Muscle layer of colon (tissue), 2 donors: ENCODE data around the gene PAPSS1.
"Not testable (repeated sequence)": the region's sequence is repeated elsewhere in the genome, so short reads cannot be mapped to it uniquely, and the experiment has no call there.

Experiments
- H3K27ac ChIP-seq: one replicate; pipeline ENCODE4 v1.7.0; 2013; ENCODE audit warnings: low read depth, mild to moderate bottlenecking, low read length, moderate library complexity
- H3K27me3 ChIP-seq, 2 donors: one replicate each; pipeline ENCODE4 v1.7.0; 2013; ENCODE audit warnings: low read length in 2 of 2, mild to moderate bottlenecking in 2 of 2; ENCODE audit not compliant: insufficient read depth in 2 of 2, control insufficient read depth in 1 of 2
- H3K36me3 ChIP-seq: one replicate; pipeline ENCODE4 v1.7.0; 2013; ENCODE audit warnings: mild to moderate bottlenecking, low read length; ENCODE audit not compliant: insufficient read depth
- H3K4me1 ChIP-seq: one replicate; pipeline ENCODE4 v1.7.0; 2013; ENCODE audit warnings: mild to moderate bottlenecking, low read length; ENCODE audit not compliant: insufficient read depth
- H3K4me3 ChIP-seq, 2 donors: one replicate each; pipeline ENCODE4 v1.7.0; 2013; ENCODE audit warnings: low read length in 2 of 2, low read depth in 1 of 2, mild to moderate bottlenecking in 1 of 2, moderate library complexity in 1 of 2
- H3K9ac ChIP-seq: one replicate; pipeline ENCODE4 v1.7.0; 2013; ENCODE audit warnings: low read length
- H3K9me3 ChIP-seq: one replicate; pipeline ENCODE4 v1.7.0; 2013; ENCODE audit warnings: mild to moderate bottlenecking, low read length
- donor health status: abdominal sarcoma.
- donor health status: Adenocarcinoma of cecum.

Gene PAPSS1

DNA sequence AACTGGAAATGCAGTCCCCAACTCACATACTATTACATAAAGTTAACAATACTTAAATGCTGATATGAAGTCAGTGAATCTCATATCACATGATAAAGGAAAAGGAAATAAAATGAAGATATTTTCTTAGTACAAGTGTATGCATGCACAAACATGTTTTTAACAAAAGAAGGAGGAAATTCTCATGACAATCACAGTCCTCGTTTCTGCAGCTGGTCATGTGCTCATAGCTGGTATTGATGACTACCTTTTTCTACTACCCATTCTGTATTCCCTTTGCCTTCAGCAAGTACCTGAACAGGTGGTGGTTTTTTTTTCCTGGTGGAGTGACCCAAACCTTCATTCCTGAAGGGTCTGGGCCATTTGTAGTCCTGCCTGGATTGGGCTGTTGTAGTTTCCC is 3.3 kb upstream of the PAPSS1 start:
- H3K27me3 ChIP-seq, H3K27ac ChIP-seq, H3K9me3 ChIP-seq, H3K36me3 ChIP-seq, H3K9ac ChIP-seq, H3K4me3 ChIP-seq: not testable (repeated sequence)
- peaks cover 10% of the 10 kb centered on the region for H3K4me1 ChIP-seq

DNA sequence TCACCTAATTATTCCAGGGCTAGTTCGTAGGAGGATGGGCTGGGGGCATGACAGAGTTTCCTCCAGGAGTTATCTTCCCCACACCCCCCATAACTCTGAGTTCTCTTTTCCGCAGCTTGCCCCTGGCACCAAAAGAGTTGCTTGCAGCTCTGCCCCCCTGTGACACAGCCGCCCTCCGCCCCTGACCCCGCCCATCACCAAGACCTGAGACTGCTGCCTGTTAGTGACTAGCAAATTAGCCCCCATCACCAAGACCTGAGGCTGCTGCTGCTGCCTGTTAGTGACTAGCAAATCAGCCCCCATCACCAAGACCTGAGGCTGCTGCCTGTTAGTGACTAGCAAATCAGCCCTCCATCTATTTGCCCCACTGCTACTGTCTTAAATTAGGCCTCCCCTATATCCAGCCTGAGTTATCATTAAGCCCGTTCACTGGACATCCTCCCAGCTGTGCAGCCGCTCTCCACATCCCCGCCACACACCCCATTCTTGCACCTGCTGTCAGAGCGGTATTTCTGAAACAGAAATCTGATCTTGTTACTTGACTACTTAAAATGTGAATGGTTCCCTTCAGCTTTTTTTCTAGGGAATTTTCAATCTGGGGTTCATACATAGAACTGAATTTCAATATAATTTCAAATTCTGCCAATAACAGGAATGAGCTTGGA is 1.5 kb upstream of the PAPSS1 start:
- H3K9me3 ChIP-seq: no peaks in the 10 kb centered on the region
- H3K4me3 ChIP-seq: no peak overlapping the region
- no peak overlapping the region for H3K9ac ChIP-seq
- H3K36me3 ChIP-seq: no peaks in the 10 kb centered on the region
- H3K4me1 ChIP-seq: peaks cover 13% of the 10 kb centered on the region
- H3K27me3 ChIP-seq: no peaks in the 10 kb centered on the region
- H3K27ac ChIP-seq: no peak overlapping the region

DNA sequence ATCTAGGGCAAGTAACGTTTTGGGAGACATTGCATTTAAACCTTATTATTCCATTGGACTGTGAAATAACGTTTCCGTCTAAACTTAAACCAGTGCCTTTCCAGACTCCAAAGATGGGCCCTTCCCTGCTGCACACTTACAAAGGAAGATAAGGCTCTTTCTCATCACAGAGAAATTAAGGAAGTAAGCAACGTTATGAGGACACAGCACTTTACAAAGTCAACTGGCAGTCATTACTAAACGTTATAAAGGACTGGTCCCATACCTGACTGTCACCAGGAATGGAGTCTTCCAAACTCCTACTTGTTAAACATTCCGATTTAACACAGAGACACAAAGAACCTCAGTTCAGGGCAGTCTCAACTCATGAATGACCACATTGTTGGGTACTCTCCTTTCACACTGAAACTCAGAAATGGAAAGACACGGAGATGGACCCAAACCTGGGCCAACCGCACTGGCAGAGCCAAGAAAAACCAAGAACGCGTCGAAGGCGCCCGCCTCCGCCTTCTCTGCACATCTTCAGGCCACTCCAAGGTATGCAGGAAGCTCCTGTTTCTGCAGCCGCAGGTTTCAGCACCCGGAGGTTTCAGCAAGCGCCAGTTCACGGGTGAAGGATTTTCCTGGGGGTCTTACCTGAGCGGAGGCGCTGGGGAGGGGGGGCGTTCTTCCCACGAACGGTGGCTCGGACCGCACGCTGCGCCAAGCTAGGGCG is 670 bp downstream of the PAPSS1 start:
- H3K27ac ChIP-seq: peak overlapping the region; percentile 50

DNA sequence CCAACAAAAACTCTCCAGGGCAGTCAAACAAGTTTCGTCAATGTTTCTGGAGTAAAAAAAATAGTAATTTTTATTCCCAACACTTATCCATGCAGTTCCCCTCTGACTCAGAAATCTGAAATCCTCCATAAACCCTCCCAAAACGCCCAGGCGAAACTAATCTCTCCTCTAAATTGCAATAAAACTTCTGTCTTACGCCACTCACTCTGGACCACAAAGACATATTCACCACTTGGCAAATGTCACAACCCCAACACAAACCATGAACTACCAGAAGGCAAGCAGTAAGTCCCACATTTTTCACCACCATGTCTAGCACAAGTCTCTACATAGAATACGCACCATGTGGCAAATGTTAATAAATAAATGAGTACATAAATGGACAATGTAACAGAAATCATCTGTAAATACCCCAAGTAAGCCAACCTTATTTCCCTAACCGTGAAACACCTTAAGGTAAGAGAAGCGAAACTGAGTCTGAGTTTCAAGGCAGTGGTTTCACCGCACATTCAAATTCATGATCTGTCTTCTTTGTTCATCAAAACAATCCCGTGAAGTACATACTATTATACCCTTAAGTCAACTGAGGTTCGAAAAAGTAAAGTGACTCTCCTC is 1.6 kb downstream of the PAPSS1 start:
- H3K4me3 ChIP-seq: peak overlapping the region in 1 of 2 donors; percentile 83

More for the DNA sequence above, 670 bp downstream of the PAPSS1 start:
- Histone ChIP-seq H3K36me3 (no peaks in the 10 kb centered on the region), H3K4me3 (peak overlapping the region; percentile 83 to 97), H3K9ac (peak overlapping the region; percentile 35), H3K4me1 (peaks cover 13% of the 10 kb centered on the region), H3K27me3 (no peaks in the 10 kb centered on the region), H3K9me3 (no peaks in the 10 kb centered on the region)

DNA sequence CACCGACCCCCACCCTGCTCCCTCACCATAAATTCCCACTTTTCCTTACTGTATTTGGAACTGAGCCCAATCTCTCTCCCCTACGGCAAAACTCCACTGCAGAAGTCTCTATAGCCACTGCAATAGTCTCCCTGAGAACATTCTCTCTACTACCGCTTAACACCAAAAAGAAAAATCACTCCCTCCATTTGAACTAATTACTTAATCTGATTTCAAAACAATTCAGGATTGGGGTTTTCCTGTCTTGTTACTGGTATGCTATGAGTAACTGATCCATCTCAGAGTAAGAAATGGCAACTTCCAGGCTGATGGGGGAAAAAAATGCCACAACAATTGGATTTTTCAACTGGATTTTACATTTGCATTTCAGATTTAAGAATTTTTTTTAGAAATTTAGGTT is 5.8 kb downstream of the PAPSS1 start:
- peaks cover 12% of the 10 kb centered on the region for H3K4me1 ChIP-seq
- H3K27me3 ChIP-seq: no peaks in the 10 kb centered on the region
- H3K4me3 ChIP-seq: no peak overlapping the region
- H3K9me3 ChIP-seq: no peaks in the 10 kb centered on the region
- no peak overlapping the region for H3K9ac ChIP-seq
- H3K36me3 ChIP-seq: no peaks in the 10 kb centered on the region
- no peak overlapping the region for H3K27ac ChIP-seq

More for the DNA sequence above, 1.6 kb downstream of the PAPSS1 start:
- no peak overlapping the region for H3K9ac ChIP-seq
- H3K27me3 ChIP-seq: no peaks in the 10 kb centered on the region
- no peak overlapping the region for H3K27ac ChIP-seq
- no peaks in the 10 kb centered on the region for H3K36me3 ChIP-seq
- peaks cover 13% of the 10 kb centered on the region for H3K4me1 ChIP-seq
- H3K9me3 ChIP-seq: no peaks in the 10 kb centered on the region

DNA sequence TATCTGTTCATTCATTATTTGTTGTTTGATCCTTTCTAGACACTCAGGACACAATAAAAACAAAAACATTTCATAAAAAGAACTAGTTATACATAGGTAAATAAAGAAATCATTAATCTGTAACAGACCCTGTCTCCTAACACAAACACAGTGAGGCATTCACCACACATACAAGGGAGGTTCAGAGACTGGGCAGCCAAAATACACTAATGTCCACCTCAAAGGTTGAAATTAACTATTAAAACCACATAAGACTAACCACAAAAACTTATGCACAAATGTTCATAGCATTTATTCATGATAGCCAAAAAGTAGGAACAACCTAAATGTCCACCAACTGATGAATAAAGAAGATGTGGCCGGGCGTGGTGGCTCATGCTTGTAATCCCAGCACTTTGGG is 7.8 kb downstream of the PAPSS1 start:
- Histone ChIP-seq H3K9ac (no peak overlapping the region), H3K4me3 (no peak overlapping the region)

DNA sequence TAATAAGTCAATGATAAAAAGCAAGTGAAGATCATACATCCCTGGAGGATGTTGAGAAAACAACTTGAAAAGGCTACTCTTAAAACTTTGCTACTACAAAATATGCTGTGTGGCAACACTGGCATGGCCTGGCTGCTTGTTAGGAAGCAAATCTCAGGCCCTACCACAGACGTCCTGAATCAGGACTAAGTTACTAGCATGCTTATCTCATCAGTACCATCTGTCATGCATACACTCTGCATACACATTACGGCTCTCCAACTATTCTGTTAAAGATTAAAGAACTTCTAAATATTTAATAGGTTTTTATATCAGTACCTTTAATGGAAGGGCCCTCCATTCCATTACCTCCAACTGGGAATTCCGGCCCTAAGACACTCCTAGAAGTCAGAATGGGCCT is 8.2 kb downstream of the PAPSS1 start:
- H3K9me3 ChIP-seq: no peaks in the 10 kb centered on the region
- H3K27me3 ChIP-seq: no peaks in the 10 kb centered on the region
- H3K4me1 ChIP-seq: no peaks in the 10 kb centered on the region
- H3K9ac ChIP-seq: no peak overlapping the region
- H3K4me3 ChIP-seq: no peak overlapping the region
- H3K36me3 ChIP-seq: no peaks in the 10 kb centered on the region
- no peak overlapping the region for H3K27ac ChIP-seq

More for the DNA sequence above, 7.8 kb downstream of the PAPSS1 start:
- Histone ChIP-seq H3K36me3 (no peaks in the 10 kb centered on the region), H3K27ac (no peak overlapping the region), H3K4me1 (no peaks in the 10 kb centered on the region), H3K27me3 (no peaks in the 10 kb centered on the region), H3K9me3 (no peaks in the 10 kb centered on the region)

DNA sequence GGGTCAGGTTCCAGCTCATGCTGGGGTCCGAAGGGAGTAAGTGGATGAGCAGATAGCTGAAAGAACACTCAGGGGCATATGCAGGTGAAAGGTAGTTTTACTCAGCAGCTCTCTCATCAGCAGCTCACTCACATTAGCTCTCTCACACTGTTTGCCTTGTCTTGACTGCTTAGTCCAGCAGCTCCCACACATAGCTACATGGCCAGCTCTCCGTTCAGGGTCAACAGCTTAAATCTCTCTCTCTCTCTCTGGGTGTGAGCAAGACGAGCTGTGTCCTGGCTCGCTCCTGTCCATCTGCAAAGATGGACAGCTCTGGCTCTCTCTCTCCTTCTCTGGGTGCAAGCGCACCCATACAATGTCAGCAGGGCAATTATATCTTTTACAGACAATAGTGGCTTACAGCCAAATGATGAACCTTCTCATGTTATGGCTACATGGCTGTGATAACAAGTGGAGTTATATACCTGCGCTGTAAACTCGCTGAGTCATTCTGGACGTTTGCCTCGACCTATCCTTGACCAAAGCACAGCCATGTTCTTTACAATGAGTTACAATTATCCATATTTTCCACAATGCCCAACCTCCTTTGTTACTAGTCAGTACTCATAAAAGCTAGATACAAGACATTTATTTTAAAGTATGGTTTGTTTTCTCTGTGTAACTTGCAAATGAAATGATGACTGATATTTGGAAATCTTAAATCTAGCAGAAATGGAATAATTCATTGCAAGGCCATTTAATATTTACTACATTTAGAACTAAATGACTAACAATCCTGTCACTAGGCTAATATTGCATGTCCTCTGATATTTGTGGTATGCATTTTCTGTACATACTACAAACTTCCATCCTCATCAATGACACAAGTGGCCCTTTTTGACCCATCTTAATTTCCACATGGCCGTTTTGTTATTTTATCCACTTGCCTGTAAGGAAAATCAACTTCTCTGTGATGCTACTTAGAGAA is 9.3 kb downstream of the PAPSS1 start:
- peaks cover 4% of the 10 kb centered on the region for H3K9me3 ChIP-seq
- H3K27me3 ChIP-seq: no peaks in the 10 kb centered on the region
- no peaks in the 10 kb centered on the region for H3K4me1 ChIP-seq
- no peaks in the 10 kb centered on the region for H3K36me3 ChIP-seq
- H3K4me3 ChIP-seq: no peak overlapping the region
- H3K27ac ChIP-seq: no peak overlapping the region
- no peak overlapping the region for H3K9ac ChIP-seq

DNA sequence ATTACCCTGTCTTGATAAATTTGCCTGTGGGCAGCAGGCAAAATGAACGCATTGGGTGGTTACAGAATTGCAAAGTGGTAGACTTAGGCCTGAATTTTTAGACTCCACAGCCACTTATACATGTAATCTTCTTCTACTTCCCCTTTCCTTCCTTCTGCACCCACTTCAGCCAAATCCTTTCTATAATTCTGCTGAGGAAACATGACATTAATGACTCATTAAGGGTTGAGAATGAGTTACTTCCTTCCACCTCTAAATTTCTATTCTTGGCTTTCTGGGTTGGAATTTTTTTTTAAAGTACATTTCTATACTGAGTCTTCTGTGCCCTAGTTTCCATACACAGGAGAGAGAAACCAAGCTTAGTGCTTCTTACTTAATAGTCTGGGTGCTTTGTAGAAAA is 10.1 kb downstream of the PAPSS1 start:
- no peak overlapping the region for H3K4me3 ChIP-seq
- no peaks in the 10 kb centered on the region for H3K36me3 ChIP-seq
- H3K9ac ChIP-seq: no peak overlapping the region
- no peaks in the 10 kb centered on the region for H3K27me3 ChIP-seq
- H3K9me3 ChIP-seq: peaks cover 7% of the 10 kb centered on the region
- no peak overlapping the region for H3K27ac ChIP-seq
- H3K4me1 ChIP-seq: no peaks in the 10 kb centered on the region

DNA sequence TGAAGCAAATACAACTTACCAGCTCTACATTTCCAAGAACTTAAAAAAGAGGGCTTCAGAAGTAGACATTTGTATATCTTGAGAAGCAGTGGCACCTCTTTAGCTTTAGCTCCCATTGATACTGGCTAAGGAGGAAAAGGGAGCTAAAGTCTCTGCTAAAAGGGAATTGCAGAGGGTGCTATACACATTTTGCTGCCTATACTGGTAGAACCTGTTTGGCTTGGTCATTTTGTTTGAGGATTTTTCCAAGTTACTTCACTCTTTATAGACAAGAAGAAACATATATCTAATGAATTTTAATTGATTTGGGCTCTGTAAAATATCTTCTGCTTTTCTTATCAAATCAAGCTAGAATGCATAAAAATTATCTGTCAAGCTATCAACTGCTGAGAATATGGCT is 11.8 kb downstream of the PAPSS1 start:
- no peaks in the 10 kb centered on the region for H3K36me3 ChIP-seq
- H3K4me1 ChIP-seq: no peaks in the 10 kb centered on the region
- peaks cover 7% of the 10 kb centered on the region for H3K9me3 ChIP-seq
- H3K27ac ChIP-seq: no peak overlapping the region
- no peak overlapping the region for H3K4me3 ChIP-seq
- no peaks in the 10 kb centered on the region for H3K27me3 ChIP-seq
- H3K9ac ChIP-seq: no peak overlapping the region
